ENCODE results near the gene PDZD11. TPM values are rescaled to one million over a fixed set of nuclear protein-coding genes. Genes with fewer than 3 reads are reported as not detected.
A peak's percentile ranks its signal among the peaks of the same experiment; 100 is the strongest.
"Not testable (repeated sequence)": the region's sequence is repeated elsewhere in the genome, so short reads cannot be mapped to it uniquely, and the experiment has no call there.

Gene PDZD11
- 105 and 113 TPM in 2 replicates for total RNA-seq (2014; rRNA removed; shearing (Covaris generic))

DNA sequence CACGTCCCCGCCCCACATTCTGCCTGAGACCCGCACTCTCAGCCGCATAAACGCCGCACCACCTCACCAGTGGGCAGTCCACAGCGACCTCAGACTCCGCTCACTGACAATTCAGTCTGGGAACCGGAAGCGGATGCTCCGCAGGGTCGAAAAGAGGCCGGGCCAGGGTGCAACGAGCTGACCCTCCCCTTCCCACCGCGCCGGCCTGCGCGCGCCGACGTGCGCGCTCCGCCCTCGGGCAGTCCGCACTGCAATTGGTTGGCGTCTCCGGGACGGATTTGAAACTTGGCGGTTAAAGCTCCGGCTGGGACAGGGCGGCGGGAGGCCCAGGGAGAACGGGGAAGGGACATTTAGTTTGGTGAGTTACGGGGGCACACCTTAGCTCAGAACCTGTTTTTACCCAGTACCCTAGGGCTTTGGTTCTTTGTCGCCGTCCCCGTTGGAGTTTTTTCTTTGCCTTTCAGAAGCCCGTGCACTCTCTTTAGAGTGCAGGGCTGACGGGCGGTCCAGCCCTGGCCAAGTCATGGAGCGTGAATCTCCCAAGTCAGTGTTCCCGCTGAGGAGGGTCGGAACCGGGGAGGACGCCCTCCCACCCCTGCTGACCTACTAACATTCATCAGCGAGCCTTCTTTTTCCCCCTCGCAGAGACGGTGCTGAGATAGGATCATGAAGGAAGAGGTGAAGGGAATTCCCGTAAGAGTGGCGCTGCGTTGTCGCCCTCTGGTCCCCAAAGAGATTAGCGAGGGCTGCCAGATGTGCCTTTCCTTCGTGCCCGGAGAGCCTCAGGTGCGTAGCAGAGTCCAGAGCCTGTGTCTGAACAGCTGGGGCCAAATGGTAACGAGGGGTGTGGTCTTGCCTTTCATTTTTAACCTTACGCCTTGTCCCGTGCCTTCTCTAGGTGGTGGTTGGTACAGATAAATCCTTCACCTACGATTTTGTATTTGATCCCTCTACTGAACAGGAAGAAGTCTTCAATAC, at the start of gene PDZD11, which contains the start of gene KIF4A:
PDZD11 (minus strand) TSS at position 135 of the 978 bp plus-strand sequence. CDS start 586 bp downstream, outside the sequence.
KIF4A (plus strand) TSS at position 312 of the 978 bp plus-strand sequence; CDS start at position 667, 355 bp downstream.
- peak; percentile 72 for DNase-seq (ENCODE audit: low spot score)

- no peak for DNase-seq (ENCODE audit: low spot score)
Observed at GRCh38 chrX:70338290-70338689, 48.6 kb upstream of the PDZD11 start.

DNA sequence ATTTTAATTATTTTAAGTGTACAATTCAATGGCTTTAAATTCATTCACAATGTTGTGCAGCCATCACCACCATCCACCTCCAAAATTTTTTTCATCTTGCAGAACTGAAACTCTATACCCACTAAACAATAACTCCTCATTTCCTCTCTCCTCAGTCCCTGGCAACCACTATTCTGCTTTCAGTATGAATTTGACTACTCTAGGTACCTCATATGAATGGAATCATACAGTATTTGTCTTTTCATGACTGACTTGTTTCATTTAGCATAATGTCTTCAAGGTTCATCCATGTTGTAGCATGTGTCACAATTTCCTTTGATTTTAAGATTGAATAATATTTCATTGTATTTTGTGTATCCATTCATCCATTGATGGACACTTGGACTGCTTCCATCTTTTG, 47.0 kb upstream of the PDZD11 start:
- no peak for DNase-seq (ENCODE audit: low spot score)

GRCh38 chrX:70332600-70332999, 42.9 kb upstream of the PDZD11 start:
- DNase-seq (ENCODE audit: low spot score) = peak; percentile 1

DNA sequence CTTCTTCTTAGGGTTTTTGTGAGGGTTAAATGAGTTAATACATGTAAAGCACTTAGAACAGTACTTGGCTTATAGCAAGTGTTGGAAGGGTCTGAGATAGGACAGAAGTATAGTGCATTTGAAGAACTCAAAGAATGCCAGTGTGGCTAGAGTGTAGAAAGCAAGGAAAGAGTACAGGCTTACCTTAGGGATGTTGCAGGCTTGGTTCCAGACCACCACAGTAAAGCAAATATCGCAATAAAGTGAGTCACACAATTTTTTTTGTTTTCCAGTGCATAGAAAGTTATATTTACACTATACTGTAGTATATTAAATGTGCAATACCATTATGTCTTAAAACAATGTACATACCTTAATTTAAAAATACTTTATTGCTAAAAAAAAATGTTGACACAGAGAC, 41.4 kb upstream of the PDZD11 start:
- DNase-seq (ENCODE audit: low spot score) = no peak

DNA sequence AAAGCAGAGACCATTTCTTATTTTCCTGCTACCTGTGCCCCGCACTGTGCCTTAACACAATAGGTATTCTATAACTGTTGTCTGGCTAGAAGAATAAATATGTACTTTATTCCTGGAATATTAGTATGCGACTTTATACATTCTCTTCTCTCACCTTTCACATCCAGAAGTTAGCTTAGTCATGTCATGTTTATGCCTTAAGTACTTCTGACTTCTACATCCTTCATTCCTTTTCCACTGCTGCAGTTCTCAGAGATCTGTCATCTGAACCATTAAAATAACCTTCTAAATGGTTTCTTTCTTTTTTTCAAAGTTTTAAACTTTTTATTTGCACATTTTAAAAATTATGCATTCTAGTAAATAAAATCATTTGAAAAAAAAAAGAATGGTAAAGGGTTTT, 34.6 kb upstream of the PDZD11 start:
- no peak for DNase-seq (ENCODE audit: low spot score)

- DNase-seq (ENCODE audit: low spot score) = not testable (repeated sequence)
Observed at GRCh38 chrX:70323628-70324027, 33.9 kb upstream of the PDZD11 start.

DNA sequence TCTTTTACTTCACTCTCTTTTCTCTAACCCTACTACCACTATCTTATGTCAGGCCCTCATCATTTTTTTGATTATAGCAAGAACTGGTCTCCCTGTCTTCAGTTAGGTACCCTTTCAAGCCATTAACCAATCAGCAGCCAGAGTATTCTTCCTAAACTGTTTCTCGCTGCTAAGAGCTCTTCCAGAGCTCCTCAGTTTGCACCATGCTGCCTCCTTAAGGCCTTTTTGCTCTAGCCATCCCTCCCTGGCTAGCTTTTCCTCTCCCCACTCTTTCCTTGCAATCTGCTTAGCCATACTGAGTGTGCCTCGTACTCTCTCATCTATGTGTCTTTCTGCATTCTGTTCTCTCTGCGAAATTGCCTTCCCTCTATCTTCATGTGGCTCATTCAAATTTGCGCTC, 33.1 kb upstream of the PDZD11 start:
- DNase-seq (ENCODE audit: low spot score) = no peak

DNA sequence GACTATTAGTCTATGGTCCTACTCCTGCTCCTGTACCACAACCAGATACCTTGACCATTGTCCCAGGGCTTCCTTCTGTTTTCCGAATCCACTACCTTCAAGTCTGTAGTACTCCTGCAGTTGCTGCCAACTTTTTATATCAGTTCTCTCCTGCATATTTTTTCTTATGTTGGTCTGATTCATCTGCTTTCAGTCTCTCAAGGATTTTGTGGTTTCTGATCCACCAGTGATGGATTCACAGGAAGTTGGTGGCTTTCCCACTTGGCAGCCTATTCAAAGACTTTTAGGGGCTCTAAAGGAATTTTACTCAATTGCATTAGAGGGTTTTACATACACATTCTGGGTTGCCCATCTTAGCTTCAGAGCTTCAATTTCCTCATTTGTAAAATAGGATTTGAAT, 23.8 kb upstream of the PDZD11 start:
- DNase-seq (ENCODE audit: low spot score) = peak; percentile 37

DNA sequence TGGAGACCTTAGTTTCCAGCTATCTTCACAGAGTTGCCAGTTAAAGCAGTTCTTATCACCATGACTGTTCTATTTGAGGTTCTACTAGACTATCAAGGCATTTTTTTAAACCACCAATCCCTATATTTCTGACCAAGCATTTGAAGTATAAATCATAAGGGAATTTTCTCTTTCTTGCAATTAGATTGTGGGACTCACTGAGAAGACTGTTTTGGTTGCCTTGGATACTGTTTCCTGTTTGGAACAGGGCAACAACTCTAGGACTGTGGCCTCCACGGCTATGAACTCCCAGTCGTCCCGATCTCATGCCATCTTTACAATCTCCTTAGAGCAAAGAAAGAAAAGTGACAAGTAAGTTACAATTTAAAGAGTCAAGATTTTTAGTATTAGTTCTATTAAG, 12.0 kb upstream of the PDZD11 start:
- DNase-seq (ENCODE audit: low spot score) = no peak

- DNase-seq (ENCODE audit: low spot score) = no peak
Observed at GRCh38 chrX:70293621-70294020, 3.9 kb upstream of the PDZD11 start.

DNA sequence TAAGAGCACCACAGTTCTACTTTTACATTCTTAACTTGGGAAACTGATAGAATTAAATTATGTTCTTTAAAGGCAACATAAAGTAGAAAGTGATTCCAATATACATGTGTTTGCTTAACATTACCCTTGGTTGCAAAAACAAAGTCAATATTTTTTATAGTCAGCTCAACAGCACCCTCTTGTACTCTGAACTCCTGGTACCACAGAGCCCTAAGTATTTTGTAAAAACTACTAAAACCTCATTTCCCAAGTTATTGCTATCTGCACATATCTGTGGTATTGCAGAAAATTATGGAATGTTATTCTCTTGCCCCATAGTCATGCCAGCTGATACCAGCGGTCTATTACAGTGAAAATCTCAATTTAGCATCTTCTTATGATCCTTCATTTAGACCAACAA, 3.1 kb upstream of the PDZD11 start:
- DNase-seq (ENCODE audit: low spot score) = no peak

GRCh38 chrX:70289168-70289792, 447 bp downstream of the PDZD11 start:
- DNase-seq (ENCODE audit: low spot score) = no peak

- no peak for DNase-seq (ENCODE audit: low spot score)
Observed at GRCh38 chrX:70281951-70282350, 7.8 kb downstream of the PDZD11 start, which contains the start of gene RAB41. TSS of gene RAB41 (plus strand) at chrX:70282172. CDS start at chrX:70282218, 46 bp downstream.

- no peak for DNase-seq (ENCODE audit: low spot score)
Observed at GRCh38 chrX:70280573-70280972, 9.2 kb downstream of the PDZD11 start.

DNA sequence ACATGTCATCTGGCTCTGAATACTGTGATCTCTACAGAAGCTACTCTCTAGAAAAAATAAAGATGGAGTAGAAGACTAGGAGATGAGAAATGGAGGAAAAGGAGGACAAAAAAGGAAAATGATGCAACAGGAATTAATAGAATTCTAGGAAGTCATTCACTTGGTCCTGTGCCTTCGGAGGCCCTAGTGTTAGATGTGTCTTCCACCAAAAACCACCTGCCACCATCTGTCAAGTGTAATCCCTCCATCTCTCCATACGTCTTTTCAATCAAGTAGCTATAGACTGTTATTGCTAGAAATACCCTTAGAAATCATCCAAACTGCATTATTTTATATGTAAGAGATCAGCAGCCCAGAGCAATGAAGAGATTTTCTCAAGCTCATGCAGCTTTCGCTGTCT, 10.6 kb downstream of the PDZD11 start:
- DNase-seq (ENCODE audit: low spot score) = no peak

DNA sequence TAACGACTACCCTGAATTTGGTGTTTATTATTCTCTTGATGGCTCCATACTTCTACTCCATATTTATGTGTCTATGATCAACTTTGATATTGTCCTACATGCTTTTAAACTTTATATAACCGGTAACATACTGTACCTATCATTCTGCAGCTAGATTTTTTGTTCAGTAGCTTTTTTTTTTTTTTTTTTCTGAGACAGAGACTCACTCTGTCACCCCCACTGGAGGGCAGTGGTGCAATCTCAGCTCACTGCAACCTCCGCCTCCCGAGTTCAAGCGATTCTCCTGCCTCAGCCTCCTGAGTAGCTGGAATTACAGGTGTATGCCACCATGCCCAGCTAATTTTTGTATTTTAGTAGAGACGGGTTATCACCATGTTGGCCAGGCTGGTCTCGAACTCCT, 15.7 kb downstream of the PDZD11 start:
- not testable (repeated sequence) for DNase-seq (ENCODE audit: low spot score)

GRCh38 chrX:70268034-70268433, 21.7 kb downstream of the PDZD11 start, which contains the start of gene ARR3:
TSS of gene ARR3 (plus strand) at chrX:70268334. CDS start at chrX:70269386, 1,052 bp downstream.
- DNase-seq (ENCODE audit: low spot score) = no peak

DNA sequence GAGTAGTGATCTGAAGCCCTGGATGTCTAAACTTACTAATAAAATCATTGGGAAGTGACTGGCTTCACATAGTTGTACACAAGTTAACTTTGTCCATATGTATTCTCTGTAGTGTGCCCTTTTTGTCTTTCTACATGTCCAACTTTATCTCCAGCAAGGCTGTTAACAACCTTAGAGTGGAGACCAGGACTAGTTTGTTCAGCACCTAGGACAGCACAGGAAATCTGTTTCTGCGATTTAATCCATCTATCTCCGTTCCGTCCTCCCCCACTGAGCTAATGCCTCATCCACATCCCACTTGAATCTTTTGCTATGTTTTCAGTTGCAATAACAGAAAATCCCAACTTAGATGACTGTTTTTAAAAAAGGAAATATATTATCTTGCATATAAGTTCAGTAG, 24.9 kb downstream of the PDZD11 start:
- DNase-seq (ENCODE audit: low spot score) = no peak

- DNase-seq (ENCODE audit: low spot score) = peak; percentile 36
Observed at GRCh38 chrX:70262952-70263567, 26.7 kb downstream of the PDZD11 start.

GRCh38 chrX:70260104-70260503, 29.6 kb downstream of the PDZD11 start, which contains the start of gene P2RY4:
TSS of gene P2RY4 (minus strand) at chrX:70260204. CDS start at chrX:70259624, 580 bp downstream.
- no peak for DNase-seq (ENCODE audit: low spot score)

Data from A172 (cell line).